Loucy (cell line): ENCODE results near the gene TADA3.
"Not testable (repeated sequence)": the region's sequence is repeated elsewhere in the genome, so short reads cannot be mapped to it uniquely, and the experiment has no call there.

Experiments
- H2AFZ ChIP-seq: fragments of 200-600 bp; sonication (generic); 2 replicates; pipeline ENCODE4 v1.6.0; 2016; ENCODE audit warnings: antibody characterized with exemption, mild to moderate bottlenecking, low read length, moderate library complexity
- H3F3A ChIP-seq: fragments of 200-600 bp; 2 replicates; pipeline ENCODE4 v1.6.0; 2016; ENCODE audit warnings: antibody characterized with exemption, low read depth, mild to moderate bottlenecking
- H3K27me3 ChIP-seq: fragments of 200-600 bp; sonication (generic); 2 replicates; pipeline ENCODE4 v1.6.1; 2014; ENCODE audit warnings: low read length, mild to moderate bottlenecking; ENCODE audit not compliant: insufficient read depth, poor library complexity, severe bottlenecking
- H3K36me3 ChIP-seq: fragments of 200-600 bp; sonication (generic); 2 replicates; pipeline ENCODE4 v1.6.1; 2016; ENCODE audit warnings: low read length; ENCODE audit not compliant: insufficient read depth
- H3K4me1 ChIP-seq: fragments of 200-600 bp; sonication (generic); 2 replicates; pipeline ENCODE4 v1.5.1; 2014; ENCODE audit warnings: low read length, mild to moderate bottlenecking; ENCODE audit not compliant: insufficient read depth, poor library complexity, severe bottlenecking
- H3K4me2 ChIP-seq: fragments of 200-600 bp; sonication (generic); 2 replicates; pipeline ENCODE4 v1.6.0; 2014; ENCODE audit warnings: antibody characterized with exemption, low read length, low read depth, mild to moderate bottlenecking; ENCODE audit not compliant: poor library complexity, severe bottlenecking
- H3K4me3 ChIP-seq: fragments of 200-600 bp; sonication (generic); 2 replicates; pipeline ENCODE4 v1.5.1; 2014; ENCODE audit warnings: low read length, mild to moderate bottlenecking, mixed read lengths; ENCODE audit not compliant: poor library complexity, severe bottlenecking
- H3K79me2 ChIP-seq: fragments of 200-600 bp; sonication (generic); 2 replicates; pipeline ENCODE4 v1.6.1; 2014; ENCODE audit warnings: low read length; ENCODE audit not compliant: insufficient read depth
- H3K9ac ChIP-seq: fragments of 200-600 bp; sonication (generic); 2 replicates; pipeline ENCODE4 v1.6.0; 2014; ENCODE audit warnings: mild to moderate bottlenecking, low read depth, low read length, moderate library complexity; ENCODE audit not compliant: poor library complexity, severe bottlenecking
- H3K9me2 ChIP-seq: fragments of 200-600 bp; sonication (generic); replicated peaks from 2 replicates; pipeline ENCODE4 v1.6.1; 2016; ENCODE audit warnings: low read depth, low read length, mixed read lengths
- H3K9me3 ChIP-seq: fragments of 200-600 bp; sonication (generic); 2 replicates; pipeline ENCODE4 v1.6.1; 2014; ENCODE audit warnings: mild to moderate bottlenecking, antibody characterized with exemption, low read length, low read depth; ENCODE audit not compliant: insufficient read depth
- H4K20me1 ChIP-seq: fragments of 200-600 bp; sonication (generic); 2 replicates; pipeline ENCODE4 v1.6.0; 2014; ENCODE audit warnings: antibody characterized with exemption, low read length, mild to moderate bottlenecking; ENCODE audit not compliant: insufficient read depth, poor library complexity, severe bottlenecking
- CTCF ChIP-seq: fragments of 200-600 bp; sonication (generic); conservative IDR thresholded peaks from 2 replicates; pipeline ENCODE4 v1.5.1; 2014; ENCODE audit warnings: mild to moderate bottlenecking, antibody characterized with exemption, low read length
- EZH2phosphoT487 ChIP-seq: fragments of 200-600 bp; IDR thresholded peaks from 2 replicates; pipeline ENCODE4 v1.6.1; 2018; ENCODE audit warnings: antibody characterized with exemption, mild to moderate bottlenecking, moderate library complexity, borderline replicate concordance

The TADA3 gene

GRCh38 chr3:9776896-9777693, 15.2 kb downstream of the TADA3 start:
- Histone ChIP-seq H3K9me2 (no peaks in the 10 kb centered on the region), H4K20me1 (no peaks in the 10 kb centered on the region), H3K79me2 (peaks cover 2% of the 10 kb centered on the region; the same call in 1 of the 2 replicates), H2AFZ (no peak overlapping the region), H3K27me3 (no peaks in the 10 kb centered on the region), H3F3A (peaks cover 13% of the 10 kb centered on the region), H3K4me1 (peaks cover 53% of the 10 kb centered on the region), H3K9me3 (no peaks in the 10 kb centered on the region), H3K36me3 (no peaks in the 10 kb centered on the region), H3K4me2 (no peak overlapping the region), H3K9ac (no peak overlapping the region), H3K4me3 (no peak overlapping the region)
- TF ChIP-seq CTCF (no peak), EZH2phosphoT487 (no peak)

- H3K79me2 ChIP-seq, H3K27me3 ChIP-seq, H2AFZ ChIP-seq, H3K36me3 ChIP-seq, H3K9me2 ChIP-seq, H3K4me1 ChIP-seq, H3K4me3 ChIP-seq, H4K20me1 ChIP-seq, H3K9ac ChIP-seq, H3K4me2 ChIP-seq, H3F3A ChIP-seq, H3K9me3 ChIP-seq: not testable (repeated sequence)
These were observed 21.3 kb downstream of the TADA3 start for GRCh38 chr3:9771007-9771406.

GRCh38 chr3:9770276-9770812, 21.9 kb downstream of the TADA3 start:
- Histone ChIP-seq H2AFZ (no peak overlapping the region), H3K4me1 (peaks cover 10% of the 10 kb centered on the region), H3K9me2 (no peaks in the 10 kb centered on the region), H3K27me3 (no peaks in the 10 kb centered on the region), H3K9me3 (no peaks in the 10 kb centered on the region), H4K20me1 (no peaks in the 10 kb centered on the region), H3K36me3 (no peaks in the 10 kb centered on the region), H3K79me2 (no peaks in the 10 kb centered on the region), H3F3A (no peaks in the 10 kb centered on the region), H3K4me2 (no peak overlapping the region), H3K4me3 (no peak overlapping the region), H3K9ac (no peak overlapping the region)
- TF ChIP-seq EZH2phosphoT487: no peak
- TF ChIP-seq CTCF: no peak
